Endothelial cell of umbilical vein (primary cell): ENCODE data around the gene SAP30L. TPM values are rescaled to one million over a fixed set of nuclear protein-coding genes. Genes with fewer than 3 reads are reported as not detected.

ENCODE experiments used
- BruUV-seq: library from RNA; stranded (reverse); fragments of 400-500 nt; replicated peaks from 2 replicates; lab custom pipeline; 2021; lab: Mats Ljungman, UMichigan
- CTCF ChIA-PET: fragments of 300-600, 350-600 bp; sonication (Branson Sonifier 250); formaldehyde crosslinking; loops from one replicate; lab custom pipeline; 2021; ENCODE audit warnings: antibody characterized with exemption, inconsistent platforms; lab: Charles Lee
- POLR2A ChIA-PET: fragments of 300-600, 350-600 bp; sonication (Branson Sonifier 250); formaldehyde crosslinking; loops from one replicate; lab custom pipeline; 2021; ENCODE audit warnings: antibody characterized with exemption, inconsistent platforms; lab: Charles Lee
- DNase-seq: peaks from one replicate; pipeline ENCODE4 v3.0.0-alpha.2; 2011; ENCODE audit warnings: low read depth, low spot score
- FAIRE-seq: peaks from 2 replicates; lab custom pipeline; 2011; peaks lifted over from hg19 to GRCh38; lab: Jason Lieb, UNC
- H2AFZ ChIP-seq: 2 replicates; pipeline ENCODE4 v1.6.0; 2012; ENCODE audit warnings: low read depth, low read length, control low read depth, inconsistent platforms
- H3K27ac ChIP-seq: 2 replicates; pipeline ENCODE4 v1.5.1; 2011; ENCODE audit warnings: low read depth, mild to moderate bottlenecking, control low read depth, low read length, moderate library complexity; ENCODE audit not compliant: insufficient read depth
- H3K27me3 ChIP-seq, 2 experiments: 2 replicates each; pipeline versions ENCODE4 v1.6.0 to v1.6.1; 2011; ENCODE audit warnings: low read length in 2 of 2, mixed read lengths in 1 of 2; ENCODE audit not compliant: control insufficient read depth in 2 of 2, insufficient read depth in 2 of 2
- H3K36me3 ChIP-seq, 2 experiments: 2 replicates in 1 of 2; 3 replicates in 1 of 2; pipeline ENCODE4 v1.5.1; 2011; ENCODE audit warnings: low read length in 2 of 2, mild to moderate bottlenecking in 1 of 2, moderate library complexity in 1 of 2; ENCODE audit not compliant: control insufficient read depth in 2 of 2, insufficient read depth in 2 of 2; ENCODE audit errors: extremely low read depth in 1 of 2
- H3K4me1 ChIP-seq: 3 replicates; pipeline ENCODE4 v1.5.1; 2011; ENCODE audit warnings: mild to moderate bottlenecking, low read length; ENCODE audit not compliant: control insufficient read depth, insufficient read depth; ENCODE audit errors: extremely low read depth
- H3K4me2 ChIP-seq: 2 replicates; pipeline ENCODE4 v1.6.1; 2011; ENCODE audit warnings: low read length, control low read depth, mixed read lengths; ENCODE audit not compliant: insufficient read depth
- H3K4me3 ChIP-seq, 3 experiments: fragments of 200-600 bp in 1 of 3; sonication (generic), shearing (Covaris generic) in 1 of 3; replicated peaks in 1 of 3; 2 replicates each; pipeline ENCODE4 v1.5.1; 2011 to 2016; ENCODE audit warnings: control low read depth in 3 of 3, low read length in 3 of 3, mild to moderate bottlenecking in 2 of 3, inconsistent platforms in 1 of 3, low read depth in 1 of 3, moderate library complexity in 1 of 3; ENCODE audit not compliant: insufficient read depth in 1 of 3
- H3K79me2 ChIP-seq: 2 replicates; pipeline ENCODE4 v1.6.0; 2012; ENCODE audit warnings: low read length, inconsistent platforms; ENCODE audit not compliant: control insufficient read depth, insufficient read depth
- H3K9ac ChIP-seq: replicated peaks from 2 replicates; pipeline ENCODE3; 2011; ENCODE audit warnings: low read length, control low read depth; ENCODE audit not compliant: insufficient read depth; ENCODE audit errors: extremely low read depth
- H3K9me1 ChIP-seq: replicated peaks from 3 replicates; pipeline ENCODE4 v1.6.0; 2011; ENCODE audit warnings: mild to moderate bottlenecking, low read length; ENCODE audit not compliant: control insufficient read depth, insufficient read depth; ENCODE audit errors: extremely low read depth
- H3K9me3 ChIP-seq: replicated peaks from 2 replicates; pipeline ENCODE4 v1.5.1; 2012; ENCODE audit warnings: low read length, inconsistent platforms; ENCODE audit not compliant: control insufficient read depth, insufficient read depth
- H4K20me1 ChIP-seq: replicated peaks from 2 replicates; pipeline ENCODE3; 2011; ENCODE audit warnings: mild to moderate bottlenecking, low read length; ENCODE audit not compliant: control insufficient read depth, insufficient read depth; ENCODE audit errors: extremely low read depth
- EZH2 ChIP-seq: IDR thresholded peaks from 2 replicates; pipeline ENCODE4 v1.6.1; 2012; ENCODE audit warnings: borderline replicate concordance, low read depth, mild to moderate bottlenecking, moderate library complexity, low read length, inconsistent platforms; ENCODE audit not compliant: severe bottlenecking
- FOS ChIP-seq: IDR thresholded peaks from 2 replicates; pipeline ENCODE4 v1.6.1; 2011; ENCODE audit warnings: mild to moderate bottlenecking, low read length, moderate library complexity, borderline replicate concordance; ENCODE audit not compliant: insufficient read depth
- GATA2 ChIP-seq: IDR thresholded peaks from 2 replicates; pipeline ENCODE4 v1.7.0; 2011; ENCODE audit warnings: low read depth, mild to moderate bottlenecking, moderate library complexity, mixed read lengths, low read length; ENCODE audit not compliant: insufficient read length, insufficient read depth
- MYC ChIP-seq: IDR thresholded peaks from one replicate; pipeline ENCODE4 v1.6.1; 2011; ENCODE audit warnings: mild to moderate bottlenecking, low read depth, low read length
- POLR2A ChIP-seq: IDR thresholded peaks from 2 replicates; pipeline ENCODE4 v1.6.1; 2012; ENCODE audit warnings: low read depth, mild to moderate bottlenecking, control low read depth, low read length
- dilution Hi-C: fragments of 300-500 bp; cut with MboI; formaldehyde crosslinking; loops from one replicate; pipeline ENCODE4 v1.15.0; 2019; ENCODE audit warnings: low sequenced_read_pairs; ENCODE audit not compliant: extremely low pct_ligation_motif_present
- intact Hi-C: fragments of 100-400 bp; cut with micrococcal nuclease; formaldehyde crosslinking; loops from one replicate; pipeline ENCODE4 v1.10.0; 2022
- polyA plus RNA-seq, 4 experiments: library from polyadenylated mRNA; depleted of rRNA in 3 of 4; stranded (reverse) in 3 of 4; unstranded in 1 of 4; fragments of >200 nt; gene quantifications; 2 replicates each; pipeline versions ENCODE4 v1.2.1 to v1.2.3, GENCODE V29; 2011 to 2012; ENCODE audit warnings: missing spikeins in 1 of 4
- total RNA-seq: library from RNA; stranded (reverse); gene quantifications from 2 replicates; pipeline ENCODE4 v1.2.3, GENCODE V29; 2021
- TF ChIP-seq, protein P1 (sequence below): IDR thresholded peaks from 2 replicates; pipeline ENCODE4 v1.6.1; 2011; ENCODE audit not compliant: insufficient read depth, insufficient read length

The SAP30L gene
- total and polyA plus RNA-seq, 2 donors (not counting 3 experiments of a cell fraction or from before 2014, with no cell fraction given), result 18.1 to 37.8 TPM

DNA sequence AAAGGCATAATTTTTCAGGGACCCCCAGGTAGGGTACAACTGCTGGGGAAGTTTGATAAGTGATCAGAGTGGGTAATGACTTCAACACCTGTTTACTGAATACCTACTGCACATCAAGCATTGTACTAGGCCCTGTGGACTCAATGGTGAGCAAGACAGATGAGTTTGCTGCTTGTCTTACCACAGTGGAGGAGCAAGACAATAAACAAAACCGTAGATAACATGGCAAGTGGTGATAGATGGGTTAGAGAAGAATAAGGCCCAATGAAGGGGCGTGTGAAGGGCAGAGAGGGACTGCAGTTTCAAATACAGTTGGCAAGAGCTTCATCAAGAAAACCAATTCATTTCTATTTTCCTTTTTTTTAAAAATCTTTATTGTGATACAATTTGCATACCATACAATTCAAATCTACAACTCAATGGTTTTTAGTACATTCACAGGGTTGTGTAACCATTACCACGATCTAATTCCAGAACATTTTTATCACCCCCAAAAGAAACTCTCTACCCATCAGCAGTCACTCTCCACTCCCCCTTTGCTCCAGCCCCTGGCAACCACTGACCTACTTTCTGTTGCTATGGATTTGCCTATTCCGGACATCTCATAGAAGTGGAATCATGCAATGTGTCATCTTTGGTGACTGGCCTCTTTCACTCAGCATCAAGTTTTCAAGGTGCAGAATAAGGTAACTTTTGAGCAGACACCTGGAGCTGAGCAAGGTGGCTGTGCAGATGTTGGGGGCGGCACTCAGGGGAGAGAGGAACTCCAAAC, 64.2 kb downstream of the SAP30L start:
- dilution Hi-C loops (no loop called here), intact Hi-C loops (no loop called here)
- no TSS peak for BruUV-seq
- H3K36me3 ChIP-seq, result no peaks in the 10 kb centered on the region
- no peaks in the 10 kb centered on the region for H3K9me1 ChIP-seq
- H3K4me2 ChIP-seq, result no peak overlapping the region
- POLR2A ChIA-PET, result no interaction called here
- no peaks in the 10 kb centered on the region for H4K20me1 ChIP-seq
- H3K9ac ChIP-seq, result no peak overlapping the region
- no peaks in the 10 kb centered on the region for H3K4me1 ChIP-seq
- no peak overlapping the region for H3K27ac ChIP-seq
- CTCF ChIA-PET, result interaction anchor here (3.1 kb wide), 1 partner anchor 11 kb away, joined by 36 read pairs; no protein-coding TSS in a partner anchor
- H3K27me3 ChIP-seq, result peaks cover 0 to 4% of the 10 kb centered on the region in 2 experiments
- H2AFZ ChIP-seq, result no peak overlapping the region
- no peaks in the 10 kb centered on the region for H3K9me3 ChIP-seq
- H3K79me2 ChIP-seq, result no peaks in the 10 kb centered on the region
- DNase-seq (no peak), FAIRE-seq (no peak)
- H3K4me3 ChIP-seq, result no peak overlapping the region
- TF ChIP-seq MYC (no peak), FOS (no peak), GATA2 (no peak), EZH2 (no peak), POLR2A (no peak)
- TF ChIP-seq, protein P1, sequence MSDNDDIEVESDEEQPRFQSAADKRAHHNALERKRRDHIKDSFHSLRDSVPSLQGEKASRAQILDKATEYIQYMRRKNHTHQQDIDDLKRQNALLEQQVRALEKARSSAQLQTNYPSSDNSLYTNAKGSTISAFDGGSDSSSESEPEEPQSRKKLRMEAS, result no peak

Other genes with a start within 250 kb of the SAP30L start
- gene HAND1, start 32.2 kb downstream of the SAP30L start, total RNA-seq, result not detected in 2 replicates
- gene HAND1, start 32.2 kb downstream of the SAP30L start, polyA plus RNA-seq, result not detected in 2 replicates